Stimulated activated CD4-positive, alpha-beta T cell treated with anti-CD3 and anti-CD28 coated beads, Interleukin-4, amount 100 ng/mL, for 24 hours (primary cell): ENCODE measurements around the gene CAMK2N1.
A peak's percentile ranks its signal among the peaks of the same experiment; 100 is the strongest.

ENCODE experiments used
- DNase-seq: peaks from one replicate; pipeline ENCODE4 v3.0.0-alpha.2; 2020

The CAMK2N1 gene

GRCh38 chr1:20442920-20443625 lies 42.9 kb downstream of the CAMK2N1 start:
- no peak for DNase-seq

GRCh38 chr1:20440785-20441200 lies 45.2 kb downstream of the CAMK2N1 start:
- peak; percentile 46 for DNase-seq

GRCh38 chr1:20439282-20439681 lies 46.7 kb downstream of the CAMK2N1 start:
- no peak for DNase-seq

GRCh38 chr1:20437640-20438039 lies 48.4 kb downstream of the CAMK2N1 start:
- no peak for DNase-seq

GRCh38 chr1:20432891-20433290 lies 53.1 kb downstream of the CAMK2N1 start:
- no peak for DNase-seq
